Measurements from ENCODE around the gene GEMIN5.

DNA sequence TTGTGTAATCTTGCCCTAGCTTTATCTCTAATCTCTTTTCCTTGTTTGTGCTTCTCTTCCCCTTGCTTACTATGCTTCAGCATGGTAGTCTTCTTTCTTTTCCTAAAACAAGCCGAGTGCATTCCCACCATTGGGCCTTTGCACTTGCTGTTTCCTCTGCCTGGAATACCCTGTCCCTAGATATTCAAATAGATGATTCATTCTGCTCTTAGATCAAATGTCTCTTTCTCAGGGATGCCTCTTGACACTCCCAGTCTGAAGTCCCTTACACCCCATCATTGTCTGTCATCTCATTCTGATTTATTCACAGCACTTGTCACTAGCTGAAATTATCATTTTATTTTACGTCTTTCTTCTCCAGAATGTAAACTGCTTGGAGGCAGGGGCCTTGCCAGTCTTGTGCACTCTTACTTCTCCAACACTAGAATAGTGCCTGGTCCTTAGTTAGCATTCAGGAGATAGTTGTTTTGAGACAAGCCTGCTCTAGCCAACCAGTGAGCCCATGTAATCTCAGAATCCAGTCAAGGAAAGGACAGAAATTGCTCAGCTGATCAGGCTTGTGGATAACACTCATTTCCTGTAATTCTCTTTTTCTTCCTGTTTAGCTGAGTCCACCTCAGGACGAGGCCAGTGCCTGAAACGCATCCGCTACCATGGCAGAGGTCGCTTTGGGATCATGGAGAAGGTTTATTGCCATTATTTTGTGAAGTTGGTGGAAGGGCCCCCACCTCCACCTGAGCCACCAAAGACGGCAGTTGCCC, 28.2 kb upstream of the GEMIN5 start:
- TF ChIP-seq, protein P1, sequence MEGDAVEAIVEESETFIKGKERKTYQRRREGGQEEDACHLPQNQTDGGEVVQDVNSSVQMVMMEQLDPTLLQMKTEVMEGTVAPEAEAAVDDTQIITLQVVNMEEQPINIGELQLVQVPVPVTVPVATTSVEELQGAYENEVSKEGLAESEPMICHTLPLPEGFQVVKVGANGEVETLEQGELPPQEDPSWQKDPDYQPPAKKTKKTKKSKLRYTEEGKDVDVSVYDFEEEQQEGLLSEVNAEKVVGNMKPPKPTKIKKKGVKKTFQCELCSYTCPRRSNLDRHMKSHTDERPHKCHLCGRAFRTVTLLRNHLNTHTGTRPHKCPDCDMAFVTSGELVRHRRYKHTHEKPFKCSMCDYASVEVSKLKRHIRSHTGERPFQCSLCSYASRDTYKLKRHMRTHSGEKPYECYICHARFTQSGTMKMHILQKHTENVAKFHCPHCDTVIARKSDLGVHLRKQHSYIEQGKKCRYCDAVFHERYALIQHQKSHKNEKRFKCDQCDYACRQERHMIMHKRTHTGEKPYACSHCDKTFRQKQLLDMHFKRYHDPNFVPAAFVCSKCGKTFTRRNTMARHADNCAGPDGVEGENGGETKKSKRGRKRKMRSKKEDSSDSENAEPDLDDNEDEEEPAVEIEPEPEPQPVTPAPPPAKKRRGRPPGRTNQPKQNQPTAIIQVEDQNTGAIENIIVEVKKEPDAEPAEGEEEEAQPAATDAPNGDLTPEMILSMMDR (IDR thresholded peaks at IDR 0.05; ENCODE audit: insufficient read depth, low read depth, low read length) = no peak
- no peak for TF ChIP-seq EZH2 (IDR thresholded peaks at IDR 0.05; ENCODE audit: insufficient read depth, low read length)

Data from astrocyte (in vitro differentiated cells and primary cell).